ENCODE measurements around the gene GABARAP.

DNA sequence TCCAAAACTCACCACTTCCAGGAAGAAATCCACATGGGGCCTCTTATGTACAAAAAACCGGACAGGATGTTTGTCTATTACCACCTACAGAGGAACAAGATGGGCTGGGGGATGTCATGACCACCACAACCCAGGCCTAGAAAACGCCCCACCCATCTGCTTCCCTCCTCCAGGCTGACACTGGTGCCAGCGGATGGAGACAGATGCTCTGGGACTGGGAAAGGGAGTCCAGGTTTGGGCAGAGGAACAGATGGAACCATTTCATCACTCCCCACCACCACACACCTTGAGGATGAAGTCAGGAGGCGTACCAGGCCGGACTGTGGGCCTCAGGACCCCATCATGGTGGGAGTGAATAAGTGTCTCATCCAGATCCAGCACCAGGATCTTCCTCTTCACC is 4.5 kb upstream of the GABARAP start:
- TF ChIP-seq CTCF (IDR thresholded peaks at IDR 0.05) (no peak), POLR2AphosphoS5 (IDR thresholded peaks at IDR 0.05) (no peak), POLR2A (IDR thresholded peaks at IDR 0.05) (no peak)
